ENCODE data around the gene BPIFA1. TPM values are rescaled to one million over a fixed set of nuclear protein-coding genes. Genes with fewer than 3 reads are reported as not detected.
A peak's percentile ranks its signal among the peaks of the same experiment; 100 is the strongest.

The BPIFA1 gene
- total RNA-seq, 1 experiment from 2014 or later, result not detected

DNA sequence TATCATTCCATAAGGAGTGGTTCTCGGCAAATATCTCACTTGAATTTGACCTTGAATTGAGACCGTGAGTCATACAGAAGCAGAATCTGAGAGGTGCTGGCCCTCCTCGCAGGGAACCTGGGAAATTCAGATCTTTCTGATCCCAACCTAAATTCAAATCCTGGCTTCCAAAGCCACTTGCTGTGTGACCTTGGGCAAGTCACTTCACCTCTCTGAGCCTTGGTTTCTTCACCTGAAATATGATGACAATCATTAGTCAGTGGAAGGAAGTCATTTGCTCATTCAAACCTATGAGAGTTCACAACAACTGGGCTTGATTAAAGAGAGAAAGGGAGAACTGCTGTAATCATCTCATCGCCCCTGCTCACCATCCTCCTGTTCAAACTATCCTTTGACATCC lies 11.4 kb upstream of the BPIFA1 start:
- no peaks in the 10 kb centered on the region for H3K36me3 Mint-ChIP-seq
- ATAC-seq (no peak), DNase-seq (ENCODE audit: low spot score) (no peak)
- peaks cover 7% of the 10 kb centered on the region; the same call in 1 of the 2 replicates for H3K27me3 Mint-ChIP-seq (ENCODE audit: low read depth)
- H3K4me3 Mint-ChIP-seq, result no peak overlapping the region
- 0 out of 2 replicates have a peak, but pooled peaks cover 3% of the 10 kb centered on the region for H3K9me3 Mint-ChIP-seq
- POLR2A ChIA-PET, result no interaction called here
- TF ChIP-seq, protein P1, sequence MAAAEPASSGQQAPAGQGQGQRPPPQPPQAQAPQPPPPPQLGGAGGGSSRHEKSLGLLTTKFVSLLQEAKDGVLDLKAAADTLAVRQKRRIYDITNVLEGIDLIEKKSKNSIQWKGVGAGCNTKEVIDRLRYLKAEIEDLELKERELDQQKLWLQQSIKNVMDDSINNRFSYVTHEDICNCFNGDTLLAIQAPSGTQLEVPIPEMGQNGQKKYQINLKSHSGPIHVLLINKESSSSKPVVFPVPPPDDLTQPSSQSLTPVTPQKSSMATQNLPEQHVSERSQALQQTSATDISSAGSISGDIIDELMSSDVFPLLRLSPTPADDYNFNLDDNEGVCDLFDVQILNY (CRISPR knock-in tag; IDR thresholded peaks at IDR 0.05), result no peak
- no peak for TF ChIP-seq HMGA2 (CRISPR knock-in tag; IDR thresholded peaks at IDR 0.05)
- no peak for TF ChIP-seq ZNF138 (CRISPR knock-in tag; conservative IDR thresholded peaks at IDR 0.05)
- TF ChIP-seq CREB1 (CRISPR knock-in tag; IDR thresholded peaks at IDR 0.05), result no peak
- no peak for TF ChIP-seq GABPB1 (CRISPR knock-in tag; IDR thresholded peaks at IDR 0.05)
- no peak for TF ChIP-seq NFE2L1 (CRISPR knock-in tag; IDR thresholded peaks at IDR 0.05)
- TF ChIP-seq, protein P2, sequence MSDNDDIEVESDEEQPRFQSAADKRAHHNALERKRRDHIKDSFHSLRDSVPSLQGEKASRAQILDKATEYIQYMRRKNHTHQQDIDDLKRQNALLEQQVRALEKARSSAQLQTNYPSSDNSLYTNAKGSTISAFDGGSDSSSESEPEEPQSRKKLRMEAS (CRISPR knock-in tag; IDR thresholded peaks at IDR 0.05), result no peak
- no peak for TF ChIP-seq RELA (CRISPR knock-in tag; IDR thresholded peaks at IDR 0.05; ENCODE audit: borderline replicate concordance)
- no peak for TF ChIP-seq ATF1 (CRISPR knock-in tag; IDR thresholded peaks at IDR 0.05)
- TF ChIP-seq, protein P3, sequence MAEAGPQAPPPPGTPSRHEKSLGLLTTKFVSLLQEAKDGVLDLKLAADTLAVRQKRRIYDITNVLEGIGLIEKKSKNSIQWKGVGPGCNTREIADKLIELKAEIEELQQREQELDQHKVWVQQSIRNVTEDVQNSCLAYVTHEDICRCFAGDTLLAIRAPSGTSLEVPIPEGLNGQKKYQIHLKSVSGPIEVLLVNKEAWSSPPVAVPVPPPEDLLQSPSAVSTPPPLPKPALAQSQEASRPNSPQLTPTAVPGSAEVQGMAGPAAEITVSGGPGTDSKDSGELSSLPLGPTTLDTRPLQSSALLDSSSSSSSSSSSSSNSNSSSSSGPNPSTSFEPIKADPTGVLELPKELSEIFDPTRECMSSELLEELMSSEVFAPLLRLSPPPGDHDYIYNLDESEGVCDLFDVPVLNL (CRISPR knock-in tag; IDR thresholded peaks at IDR 0.05; ENCODE audit: borderline replicate concordance, low read depth), result no peak
- TF ChIP-seq SMAD3 (CRISPR knock-in tag; IDR thresholded peaks at IDR 0.05; ENCODE audit: borderline replicate concordance), result no peak
- TF ChIP-seq JAZF1 (CRISPR knock-in tag; IDR thresholded peaks at IDR 0.05), result no peak
- no peak for TF ChIP-seq MXD4 (CRISPR knock-in tag; IDR thresholded peaks at IDR 0.05; ENCODE audit: borderline replicate concordance)
- H3K27ac Mint-ChIP-seq, result no peak overlapping the region
- H3K4me1 Mint-ChIP-seq, result no peaks in the 10 kb centered on the region
- CTCF ChIA-PET, result interaction anchor here (0.7 kb wide), 1 partner anchor 11 kb away, joined by 3 read pairs; no protein-coding TSS in a partner anchor

DNA sequence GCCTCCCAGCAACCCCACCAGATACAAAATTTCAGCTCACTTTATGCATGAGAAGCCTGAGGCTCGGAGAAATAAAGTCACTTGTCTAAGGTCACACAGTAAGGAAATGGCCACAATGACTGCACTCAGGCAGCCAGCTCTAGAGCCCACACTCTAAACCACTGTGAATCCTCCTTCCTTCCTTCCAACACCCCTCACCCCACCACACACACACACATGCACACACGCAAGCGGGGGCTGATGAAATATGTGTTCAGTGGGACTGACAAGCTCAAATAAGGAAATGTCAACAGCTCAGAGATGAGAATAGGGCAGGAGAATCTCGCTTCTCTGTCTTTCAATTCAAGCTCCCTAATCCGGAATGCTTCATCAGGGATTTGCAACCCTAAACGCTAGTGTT lies 6.0 kb upstream of the BPIFA1 start:
- Mint-ChIP-seq H3K27ac (no peak overlapping the region), H3K4me3 (no peak overlapping the region), H3K27me3 (ENCODE audit: low read depth) (peaks cover 6% of the 10 kb centered on the region), H3K4me1 (peaks cover 3% of the 10 kb centered on the region; the same call in 1 of the 2 replicates), H3K36me3 (no peaks in the 10 kb centered on the region), H3K9me3 (no peaks in the 10 kb centered on the region)
- POLR2A ChIA-PET, result no interaction called here
- TF ChIP-seq, protein P4, sequence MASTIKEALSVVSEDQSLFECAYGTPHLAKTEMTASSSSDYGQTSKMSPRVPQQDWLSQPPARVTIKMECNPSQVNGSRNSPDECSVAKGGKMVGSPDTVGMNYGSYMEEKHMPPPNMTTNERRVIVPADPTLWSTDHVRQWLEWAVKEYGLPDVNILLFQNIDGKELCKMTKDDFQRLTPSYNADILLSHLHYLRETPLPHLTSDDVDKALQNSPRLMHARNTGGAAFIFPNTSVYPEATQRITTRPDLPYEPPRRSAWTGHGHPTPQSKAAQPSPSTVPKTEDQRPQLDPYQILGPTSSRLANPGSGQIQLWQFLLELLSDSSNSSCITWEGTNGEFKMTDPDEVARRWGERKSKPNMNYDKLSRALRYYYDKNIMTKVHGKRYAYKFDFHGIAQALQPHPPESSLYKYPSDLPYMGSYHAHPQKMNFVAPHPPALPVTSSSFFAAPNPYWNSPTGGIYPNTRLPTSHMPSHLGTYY (CRISPR knock-in tag; IDR thresholded peaks at IDR 0.05), result no peak
- peak; percentile 77 for TF ChIP-seq GABPB1 (CRISPR knock-in tag; IDR thresholded peaks at IDR 0.05)
- no peak for DNase-seq (ENCODE audit: low spot score)
- no peak for ATAC-seq
- CTCF ChIA-PET, result interaction anchor here (1.2 to 2.8 kb wide), 4 partner anchors 18 to 69 kb away, joined by 3 to 11 read pairs (median 4); no protein-coding TSS in a partner anchor

DNA sequence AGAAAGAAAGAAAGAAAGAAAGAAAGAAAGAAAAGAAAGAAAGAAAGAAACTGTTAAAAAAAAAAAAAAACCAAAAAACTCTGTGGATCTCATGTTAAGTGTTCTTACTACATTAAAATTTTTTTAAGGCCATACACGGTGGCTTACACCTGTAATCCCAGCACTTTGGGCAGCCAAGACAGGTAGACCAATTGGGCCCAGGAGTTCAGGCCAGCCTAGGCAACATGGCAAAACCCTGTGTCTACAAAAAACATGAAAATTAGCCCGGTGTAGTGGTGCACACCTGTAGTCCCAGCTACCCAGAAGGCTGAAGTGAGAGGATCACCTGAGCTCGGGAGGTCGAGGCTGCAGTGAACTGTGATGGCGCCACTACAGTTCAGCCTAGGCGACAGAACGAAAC lies 4.6 kb upstream of the BPIFA1 start:
- Mint-ChIP-seq H3K27me3 (ENCODE audit: low read depth) (peaks cover 6% of the 10 kb centered on the region), H3K27ac (no peak overlapping the region), H3K4me3 (no peak overlapping the region), H3K4me1 (peaks cover 3% of the 10 kb centered on the region; the same call in 1 of the 2 replicates), H3K9me3 (no peaks in the 10 kb centered on the region), H3K36me3 (no peaks in the 10 kb centered on the region)
- ChIA-PET POLR2A (no interaction called here), CTCF (interaction anchor here (0.9 to 1.0 kb wide), 2 partner anchors 70 to 135 kb away, joined by 3 to 4 read pairs; no protein-coding TSS in a partner anchor)
- no peak for ATAC-seq
- TF ChIP-seq, protein P5, sequence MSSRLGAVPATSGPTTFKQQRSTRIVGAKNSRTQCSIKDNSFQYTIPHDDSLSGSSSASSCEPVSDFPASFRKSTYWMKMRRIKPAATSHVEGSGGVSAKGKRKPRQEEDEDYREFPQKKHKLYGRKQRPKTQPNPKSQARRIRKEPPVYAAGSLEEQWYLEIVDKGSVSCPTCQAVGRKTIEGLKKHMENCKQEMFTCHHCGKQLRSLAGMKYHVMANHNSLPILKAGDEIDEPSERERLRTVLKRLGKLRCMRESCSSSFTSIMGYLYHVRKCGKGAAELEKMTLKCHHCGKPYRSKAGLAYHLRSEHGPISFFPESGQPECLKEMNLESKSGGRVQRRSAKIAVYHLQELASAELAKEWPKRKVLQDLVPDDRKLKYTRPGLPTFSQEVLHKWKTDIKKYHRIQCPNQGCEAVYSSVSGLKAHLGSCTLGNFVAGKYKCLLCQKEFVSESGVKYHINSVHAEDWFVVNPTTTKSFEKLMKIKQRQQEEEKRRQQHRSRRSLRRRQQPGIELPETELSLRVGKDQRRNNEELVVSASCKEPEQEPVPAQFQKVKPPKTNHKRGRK (CRISPR knock-in tag; IDR thresholded peaks at IDR 0.05; ENCODE audit: borderline replicate concordance), result peak; percentile 81; the same call in 1 of the 2 replicates
- TF ChIP-seq, protein P6, sequence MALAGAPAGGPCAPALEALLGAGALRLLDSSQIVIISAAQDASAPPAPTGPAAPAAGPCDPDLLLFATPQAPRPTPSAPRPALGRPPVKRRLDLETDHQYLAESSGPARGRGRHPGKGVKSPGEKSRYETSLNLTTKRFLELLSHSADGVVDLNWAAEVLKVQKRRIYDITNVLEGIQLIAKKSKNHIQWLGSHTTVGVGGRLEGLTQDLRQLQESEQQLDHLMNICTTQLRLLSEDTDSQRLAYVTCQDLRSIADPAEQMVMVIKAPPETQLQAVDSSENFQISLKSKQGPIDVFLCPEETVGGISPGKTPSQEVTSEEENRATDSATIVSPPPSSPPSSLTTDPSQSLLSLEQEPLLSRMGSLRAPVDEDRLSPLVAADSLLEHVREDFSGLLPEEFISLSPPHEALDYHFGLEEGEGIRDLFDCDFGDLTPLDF (CRISPR knock-in tag; IDR thresholded peaks at IDR 0.05), result no peak
- no peak for DNase-seq (ENCODE audit: low spot score)
